Heart right ventricle (tissue), 16 donors: ENCODE measurements around the gene TPH2. TPM values are rescaled to one million over a fixed set of nuclear protein-coding genes. Genes with fewer than 3 reads are reported as not detected.

Experiments
- ATAC-seq, 8 donors: fragments of 200-7000 bp; cut with Tn5 transposase; one replicate each; pipeline ENCODE4 v1.9.1; 2020; ENCODE audit warnings: mild to moderate bottlenecking in 8 of 8, moderate library complexity in 8 of 8, moderate number of reproducible peaks in 1 of 8
- DNase-seq, 2 donors: peaks; one replicate each; pipeline ENCODE4 v3.0.0-alpha.2; 2020
- H3K27ac ChIP-seq, 10 donors: fragments of 200-600 bp; sonication (generic) in 2 of 10; one replicate each; pipeline versions ENCODE4 v1.5.0 to v1.8.0; 2020 to 2022; ENCODE audit warnings: mild to moderate bottlenecking in 3 of 10
- H3K27me3 ChIP-seq, 7 donors: fragments of 200-600 bp; one replicate each; pipeline ENCODE4 v1.8.0; 2021 to 2022; ENCODE audit warnings: mild to moderate bottlenecking in 2 of 7
- H3K36me3 ChIP-seq, 9 donors: fragments of 200-600 bp; sonication (generic) in 1 of 9; one replicate each; pipeline versions ENCODE4 v1.5.0 to v1.8.0; 2020 to 2022; ENCODE audit warnings: mild to moderate bottlenecking in 2 of 9
- H3K4me1 ChIP-seq, 9 donors: fragments of 200-600 bp; sonication (generic) in 1 of 9; one replicate each; pipeline versions ENCODE4 v1.5.0 to v1.8.0; 2020 to 2022; ENCODE audit warnings: mild to moderate bottlenecking in 4 of 9
- H3K4me3 ChIP-seq, 10 donors: fragments of 200-600 bp; sonication (generic) in 2 of 10; one replicate each; pipeline versions ENCODE4 v1.5.0 to v1.8.0; 2020 to 2022; ENCODE audit warnings: mild to moderate bottlenecking in 7 of 10, moderate library complexity in 2 of 10
- H3K9me3 ChIP-seq, 11 donors: fragments of 200-600 bp in 10 of 11; sonication (generic) in 2 of 11; one replicate each; pipeline versions ENCODE4 v1.5.0 to v1.8.0; 2013 to 2022; ENCODE audit warnings: mild to moderate bottlenecking in 2 of 11, control low read depth in 1 of 11, moderate library complexity in 1 of 11
- WGBS, 2 donors: extraction: QIAGEN DNeasy Blood & Tissue Kit; methylation state at CpG; one replicate each; pipeline ENCODE4 v1.1.7; 2013; ENCODE audit warnings: inconsistent platforms in 1 of 2; 5-methylcytosine and 5-hydroxymethylcytosine counted together
- intact Hi-C, 10 donors: fragments of 100-400 bp; cut with DNase I; formaldehyde crosslinking; loops; one replicate each; pipeline versions ENCODE4 v1.11.1 to v1.14.2; 2022
- polyA plus RNA-seq, 2 donors: library from polyadenylated mRNA; stranded (reverse); fragments of 200-250 nt; gene quantifications; one replicate each; pipeline ENCODE4 v1.2.3, GENCODE V29; 2013
- total RNA-seq, 10 donors: library from RNA; stranded (reverse); fragmentation: NEBNext Ultra II Directional in 3 of 10; extraction: Animal tissue kit (Norgen Biotek cat#: 25700) in 3 of 10; gene quantifications; one replicate each; pipeline versions ENCODE4 v1.2.1 to v1.2.4, GENCODE V29; 2021 to 2023
- TF ChIP-seq, protein P1 (sequence below), 9 donors: fragments of 200-600 bp; sonication (generic) in 2 of 9; IDR thresholded peaks; one replicate each; pipeline versions ENCODE4 v1.5.0 to v1.8.0; 2021 to 2022; ENCODE audit warnings: antibody characterized with exemption in 9 of 9, mild to moderate bottlenecking in 5 of 9, moderate library complexity in 1 of 9
- donor health status: Arrhythmogenic right ventricular cardiomyopathy.
- donor health status: ischemic (EF 13 %, LVEDD 7.1; RV severe dilation, severe dysfunction).
- donor health status: healthy with polysubstance abuse.
- donor health status: DM: no; HTN: yes; CAD: no.
- donor health status: DM: no; HTN: no; CAD: no.
- donor health status: ischemic (EF 25% LVEDD 6.9; RV normal size, moderate dysfunction).
- donor health status: ischemic (EF 25% LVEDD 5.7; RV mildly dilated, moderate dysfunction).
- donor health status: healthy.
- donor health status: DM: yes; HTN: yes; CAD: no.
- donor health status: Ischemic cardiomyopathy.
- donor health status: ischemic (EF 35%, LVEDD 5.7; RV mildly dilated, moderate dysfunction).
- donor health status: nonischemic (EF 11% LVEDD 7.7; RV severe dilation, severe dysfunction).
- donor health status: DM: yes; HTN: yes; CAD: no.
- donor health status: PGD.
- donor health status: ischemic (EF 29% LVEDD 5.4; RV normal size, mild dysfunction).
- donor health status: nonischemic (EF 23%, LVEDD 6.1; RV moderate dilation, normal function).

The TPH2 gene
- total and polyA plus RNA-seq, 12 donors = not detected

DNA sequence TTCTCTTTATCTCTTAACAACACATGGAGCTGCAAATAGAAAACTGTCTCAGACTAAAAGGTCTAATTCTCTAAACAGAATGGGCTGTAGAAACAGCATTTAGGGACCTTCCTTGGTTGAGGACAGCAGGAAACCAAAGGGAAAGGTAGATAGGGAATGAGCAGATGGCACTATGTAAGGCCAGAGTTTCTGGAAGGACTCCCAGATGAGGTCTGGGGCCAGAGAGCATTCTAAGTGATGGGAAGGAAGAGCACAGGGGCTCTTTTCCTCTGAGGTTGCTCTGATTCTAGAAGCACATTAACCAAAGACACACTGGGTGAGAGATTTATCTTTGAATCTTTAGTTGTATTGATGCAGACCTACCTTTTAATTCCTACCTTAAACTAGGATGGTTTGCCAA, 79.4 kb downstream of the TPH2 start:
- TF ChIP-seq, protein P1, sequence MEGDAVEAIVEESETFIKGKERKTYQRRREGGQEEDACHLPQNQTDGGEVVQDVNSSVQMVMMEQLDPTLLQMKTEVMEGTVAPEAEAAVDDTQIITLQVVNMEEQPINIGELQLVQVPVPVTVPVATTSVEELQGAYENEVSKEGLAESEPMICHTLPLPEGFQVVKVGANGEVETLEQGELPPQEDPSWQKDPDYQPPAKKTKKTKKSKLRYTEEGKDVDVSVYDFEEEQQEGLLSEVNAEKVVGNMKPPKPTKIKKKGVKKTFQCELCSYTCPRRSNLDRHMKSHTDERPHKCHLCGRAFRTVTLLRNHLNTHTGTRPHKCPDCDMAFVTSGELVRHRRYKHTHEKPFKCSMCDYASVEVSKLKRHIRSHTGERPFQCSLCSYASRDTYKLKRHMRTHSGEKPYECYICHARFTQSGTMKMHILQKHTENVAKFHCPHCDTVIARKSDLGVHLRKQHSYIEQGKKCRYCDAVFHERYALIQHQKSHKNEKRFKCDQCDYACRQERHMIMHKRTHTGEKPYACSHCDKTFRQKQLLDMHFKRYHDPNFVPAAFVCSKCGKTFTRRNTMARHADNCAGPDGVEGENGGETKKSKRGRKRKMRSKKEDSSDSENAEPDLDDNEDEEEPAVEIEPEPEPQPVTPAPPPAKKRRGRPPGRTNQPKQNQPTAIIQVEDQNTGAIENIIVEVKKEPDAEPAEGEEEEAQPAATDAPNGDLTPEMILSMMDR (IDR thresholded peaks at IDR 0.05) = no peak
- peaks cover 0 to 6% (median 0%) of the 10 kb centered on the region in 7 donors for H3K27me3 ChIP-seq
- no peaks in the 10 kb centered on the region for H3K36me3 ChIP-seq
- H3K4me1 ChIP-seq = no peaks in the 10 kb centered on the region
- intact Hi-C loops = no loop called here
- DNase-seq = no peak
- H3K4me3 ChIP-seq = no peak overlapping the region
- ATAC-seq = no peak
- no peaks in the 10 kb centered on the region for H3K9me3 ChIP-seq
- H3K27ac ChIP-seq = no peak overlapping the region

- 58 to 59% methylated on average over 5 of the region's 5 CpGs for WGBS, 2 donors
- intact Hi-C loops = no loop called here
- no peak overlapping the region for H3K27ac ChIP-seq
These were observed 86.0 kb downstream of the TPH2 start for GRCh38 chr12:72024613-72025012.

DNA sequence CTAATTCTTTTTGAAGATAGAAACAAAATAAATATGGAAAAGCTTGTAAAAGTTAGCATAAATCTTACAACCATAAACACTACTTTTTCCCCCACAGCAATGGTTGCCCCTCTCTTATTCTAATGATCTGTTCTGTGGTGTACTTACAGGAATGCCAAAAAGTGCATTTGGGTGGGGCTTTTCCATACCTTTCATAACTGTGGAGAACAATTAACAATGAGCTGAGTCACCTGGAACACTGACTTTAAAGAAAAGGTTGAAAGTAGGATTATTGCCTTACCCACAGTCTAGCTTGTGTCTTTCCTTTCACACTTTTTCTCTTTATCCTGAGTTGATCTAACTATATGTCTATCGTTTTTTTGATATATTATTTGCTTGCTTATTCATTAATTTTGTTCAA, 86.9 kb downstream of the TPH2 start:
- no peaks in the 10 kb centered on the region for H3K4me1 ChIP-seq
- DNase-seq (no peak), ATAC-seq (no peak)
- H3K27me3 ChIP-seq = peaks cover 0 to 9% (median 0%) of the 10 kb centered on the region in 7 donors
- H3K36me3 ChIP-seq = no peaks in the 10 kb centered on the region
- 53 to 68% methylated on average over 1 of the region's 1 CpG for WGBS, 2 donors
- no peaks in the 10 kb centered on the region for H3K9me3 ChIP-seq
- TF ChIP-seq, protein P1 (IDR thresholded peaks at IDR 0.05) = no peak
- no peak overlapping the region for H3K27ac ChIP-seq
- H3K4me3 ChIP-seq = no peak overlapping the region
- intact Hi-C loops = no loop called here

More at GRCh38 chr12:72024613-72025012, 86.0 kb downstream of the TPH2 start:
- no peaks in the 10 kb centered on the region for H3K9me3 ChIP-seq
- ATAC-seq (no peak), DNase-seq (no peak)
- no peaks in the 10 kb centered on the region for H3K36me3 ChIP-seq
- H3K4me1 ChIP-seq = no peaks in the 10 kb centered on the region
- no peak overlapping the region for H3K4me3 ChIP-seq
- TF ChIP-seq, protein P1 (IDR thresholded peaks at IDR 0.05) = no peak
- peaks cover 0 to 9% (median 0%) of the 10 kb centered on the region in 7 donors for H3K27me3 ChIP-seq

- WGBS, 2 donors = 87 to 94% methylated on average over 1 of the region's 1 CpG
- intact Hi-C loops = no loop called here
- no peak overlapping the region for H3K27ac ChIP-seq
These were observed 90.3 kb downstream of the TPH2 start for GRCh38 chr12:72028966-72029365.

More at GRCh38 chr12:72028966-72029365, 90.3 kb downstream of the TPH2 start:
- no peak for ATAC-seq
- Histone ChIP-seq H3K27me3 (peaks cover 0 to 8% (median 0%) of the 10 kb centered on the region in 7 donors), H3K4me1 (no peaks in the 10 kb centered on the region), H3K9me3 (no peaks in the 10 kb centered on the region), H3K36me3 (no peaks in the 10 kb centered on the region), H3K4me3 (no peak overlapping the region)
- DNase-seq = no peak
- TF ChIP-seq, protein P1 (IDR thresholded peaks at IDR 0.05) = no peak
